ENCODE results near the gene KRT83. TPM values are rescaled to one million over a fixed set of nuclear protein-coding genes. Genes with fewer than 3 reads are reported as not detected.

Gene KRT83
- total RNA-seq, 1 experiment from 2014 or later: not detected

GRCh38 chr12:52364901-52365489 is 43.8 kb upstream of the KRT83 start:
- DNase-seq: no peak

GRCh38 chr12:52364061-52364460 is 42.9 kb upstream of the KRT83 start:
- H3K27ac ChIP-seq: no peak overlapping the region
- no peaks in the 10 kb centered on the region for H4K20me1 ChIP-seq (ENCODE audit: insufficient read depth)
- TF ChIP-seq EZH2 (IDR thresholded peaks at IDR 0.05; ENCODE audit: low read depth) (no peak), CTCF (conservative IDR thresholded peaks at IDR 0.05) (no peak)
- H3K4me3 ChIP-seq: no peak overlapping the region
- ChIA-PET CTCF (no interaction called here), POLR2A (ENCODE audit: unreplicated experiment) (no interaction called here)
- no peaks in the 10 kb centered on the region for H3K9me3 ChIP-seq (ENCODE audit: insufficient read depth, low read depth)
- no peak for DNase-seq
- H2AFZ ChIP-seq: no peak overlapping the region
- intact Hi-C loops (cut with micrococcal nuclease; ENCODE audit: unreplicated experiment): no loop called here
- H3K4me1 ChIP-seq (replicated peaks; ENCODE audit: insufficient read depth): no peaks in the 10 kb centered on the region
- no peaks in the 10 kb centered on the region for H3K79me2 ChIP-seq (ENCODE audit: low read depth)
- H3K4me2 ChIP-seq: no peak overlapping the region
- no peaks in the 10 kb centered on the region for H3F3A ChIP-seq (ENCODE audit: insufficient read depth, low read depth)
- no TSS peak for BruUV-seq (replicated peaks)
- H3K36me3 ChIP-seq (ENCODE audit: low read depth): no peaks in the 10 kb centered on the region
- H3K27me3 ChIP-seq (ENCODE audit: insufficient read depth, low read depth): no peaks in the 10 kb centered on the region
- no peaks in the 10 kb centered on the region for H3K9me2 ChIP-seq (ENCODE audit: insufficient read depth)

More at GRCh38 chr12:52364901-52365489, 43.8 kb upstream of the KRT83 start:
- H3K4me3 ChIP-seq: no peak overlapping the region
- CTCF ChIA-PET: no interaction called here
- H2AFZ ChIP-seq: no peak overlapping the region
- no peaks in the 10 kb centered on the region for H3K27me3 ChIP-seq (ENCODE audit: insufficient read depth, low read depth)
- POLR2A ChIA-PET (ENCODE audit: unreplicated experiment): no interaction called here
- H3K9me2 ChIP-seq (ENCODE audit: insufficient read depth): no peaks in the 10 kb centered on the region
- intact Hi-C loops (cut with micrococcal nuclease; ENCODE audit: unreplicated experiment): no loop called here
- no peaks in the 10 kb centered on the region for H3F3A ChIP-seq (ENCODE audit: insufficient read depth, low read depth)
- no peaks in the 10 kb centered on the region for H3K9me3 ChIP-seq (ENCODE audit: insufficient read depth, low read depth)
- H3K4me2 ChIP-seq: no peak overlapping the region
- no peaks in the 10 kb centered on the region for H3K36me3 ChIP-seq (ENCODE audit: low read depth)
- H3K79me2 ChIP-seq (ENCODE audit: low read depth): no peaks in the 10 kb centered on the region
- BruUV-seq (replicated peaks): no TSS peak
- H3K27ac ChIP-seq: no peak overlapping the region
- TF ChIP-seq EZH2 (IDR thresholded peaks at IDR 0.05; ENCODE audit: low read depth): no peak
- no peak for TF ChIP-seq CTCF (conservative IDR thresholded peaks at IDR 0.05)
- peaks cover 3% of the 10 kb centered on the region for H3K4me1 ChIP-seq (replicated peaks; ENCODE audit: insufficient read depth)
- no peaks in the 10 kb centered on the region for H4K20me1 ChIP-seq (ENCODE audit: insufficient read depth)

- no TSS peak for BruUV-seq (replicated peaks)
- TF ChIP-seq CTCF (conservative IDR thresholded peaks at IDR 0.05) (no peak), EZH2 (IDR thresholded peaks at IDR 0.05; ENCODE audit: low read depth) (no peak)
- Histone ChIP-seq H3K9me2 (ENCODE audit: insufficient read depth) (no peaks in the 10 kb centered on the region), H2AFZ (no peak overlapping the region), H3K4me3 (no peak overlapping the region), H4K20me1 (ENCODE audit: insufficient read depth) (no peaks in the 10 kb centered on the region), H3K27ac (no peak overlapping the region), H3K4me1 (replicated peaks; ENCODE audit: insufficient read depth) (no peaks in the 10 kb centered on the region), H3K4me2 (no peak overlapping the region), H3K9me3 (ENCODE audit: insufficient read depth, low read depth) (no peaks in the 10 kb centered on the region), H3K36me3 (ENCODE audit: low read depth) (no peaks in the 10 kb centered on the region), H3K27me3 (ENCODE audit: insufficient read depth, low read depth) (no peaks in the 10 kb centered on the region), H3K79me2 (ENCODE audit: low read depth) (no peaks in the 10 kb centered on the region), H3F3A (ENCODE audit: insufficient read depth, low read depth) (no peaks in the 10 kb centered on the region)
- ChIA-PET CTCF (no interaction called here), POLR2A (ENCODE audit: unreplicated experiment) (no interaction called here)
- intact Hi-C loops (cut with micrococcal nuclease; ENCODE audit: unreplicated experiment): no loop called here
- DNase-seq: no peak
These were observed 42.0 kb upstream of the KRT83 start for GRCh38 chr12:52363111-52363679.

All from PC-9 (cell line).